DMS53 (cell line): ENCODE measurements around the gene RNF144A.
"Not testable (repeated sequence)": the region's sequence is repeated elsewhere in the genome, so short reads cannot be mapped to it uniquely, and the experiment has no call there.

Source experiments
- DNase-seq: peaks from one replicate; lab custom pipeline; 2025; lab: John Stamatoyannopoulos, UW

The RNF144A gene

DNA sequence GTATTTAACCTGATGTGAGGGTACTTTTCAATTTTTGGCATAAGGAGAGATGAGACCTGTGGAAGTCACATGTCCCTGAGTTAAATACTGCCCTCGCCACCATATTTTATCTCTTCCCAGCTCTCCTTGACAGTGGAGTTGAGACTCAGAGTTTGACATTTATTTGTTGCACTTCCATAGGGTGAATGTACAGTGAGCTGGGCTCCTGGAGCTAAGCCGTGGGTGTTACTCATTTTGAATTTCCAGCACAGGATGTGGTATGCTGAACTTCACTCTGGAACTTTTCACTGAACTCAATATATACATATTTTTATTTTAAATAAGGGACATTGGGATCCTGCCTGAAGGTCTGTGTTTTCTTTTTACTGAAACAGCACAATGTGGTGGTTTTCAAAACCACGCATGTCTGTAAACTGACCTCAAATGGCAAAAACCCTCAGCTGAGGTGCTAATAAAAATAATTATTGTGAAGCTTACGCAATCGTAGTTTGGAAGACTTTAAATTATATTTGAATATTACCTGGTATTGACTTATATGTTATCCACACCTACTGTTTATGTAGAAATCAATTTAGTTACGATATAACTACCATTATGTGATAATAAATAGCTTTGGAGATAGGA lies 12.1 kb downstream of the RNF144A start:
- DNase-seq, result no peak

DNA sequence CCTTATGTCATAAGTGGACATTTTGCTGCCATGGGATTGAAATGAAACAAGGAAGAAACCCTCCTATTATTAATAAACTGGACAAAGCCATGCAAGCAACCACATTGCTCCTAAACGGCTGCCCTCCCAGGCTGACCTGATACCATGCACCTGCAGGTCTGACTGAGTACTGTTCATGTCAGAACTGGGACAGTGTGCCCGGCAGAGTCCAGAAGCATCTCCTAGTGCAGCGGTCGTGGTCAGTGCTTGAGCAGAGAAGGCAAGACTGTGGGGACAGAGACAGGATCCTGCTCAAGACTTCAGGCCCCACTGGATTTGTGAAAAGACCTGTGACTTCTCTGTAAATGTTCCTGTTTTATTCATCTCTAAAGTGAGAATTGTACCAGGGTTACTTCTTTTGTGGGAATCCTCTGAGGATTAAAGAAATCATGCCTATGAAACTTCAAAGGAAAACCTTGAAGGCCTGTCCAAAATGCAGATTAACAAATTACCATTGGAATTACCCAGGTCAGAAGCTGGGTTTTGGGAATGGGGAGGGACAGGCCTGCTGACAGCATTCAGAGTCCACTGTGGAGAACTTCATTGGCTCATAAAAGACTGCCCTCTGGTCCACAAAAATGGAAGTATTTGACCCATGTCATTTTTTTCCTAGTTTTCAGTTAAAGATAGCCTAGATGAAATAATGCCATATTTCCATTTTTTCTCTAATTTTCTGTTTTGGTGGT lies 13.9 kb downstream of the RNF144A start:
- DNase-seq, result peak; percentile 3

DNA sequence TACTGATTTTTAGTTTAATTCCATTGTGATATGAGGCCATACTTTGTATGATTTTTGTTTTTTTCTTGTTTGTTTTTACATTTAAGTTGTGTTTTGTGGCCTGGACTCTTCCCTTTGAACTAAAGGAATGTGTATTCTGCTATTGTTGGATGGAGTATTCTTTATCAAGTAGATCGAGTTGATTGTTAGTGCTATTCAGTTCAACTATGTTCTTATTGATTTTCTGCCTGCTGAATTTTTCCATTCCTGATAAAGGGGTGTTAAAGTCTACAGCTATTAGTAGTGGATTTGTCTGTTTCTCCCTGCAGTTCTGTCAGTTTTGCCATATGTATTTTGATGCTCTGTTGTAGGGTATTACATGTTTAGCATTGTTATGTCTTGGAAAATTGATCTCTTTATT lies 14.5 kb downstream of the RNF144A start:
- no peak for DNase-seq

DNA sequence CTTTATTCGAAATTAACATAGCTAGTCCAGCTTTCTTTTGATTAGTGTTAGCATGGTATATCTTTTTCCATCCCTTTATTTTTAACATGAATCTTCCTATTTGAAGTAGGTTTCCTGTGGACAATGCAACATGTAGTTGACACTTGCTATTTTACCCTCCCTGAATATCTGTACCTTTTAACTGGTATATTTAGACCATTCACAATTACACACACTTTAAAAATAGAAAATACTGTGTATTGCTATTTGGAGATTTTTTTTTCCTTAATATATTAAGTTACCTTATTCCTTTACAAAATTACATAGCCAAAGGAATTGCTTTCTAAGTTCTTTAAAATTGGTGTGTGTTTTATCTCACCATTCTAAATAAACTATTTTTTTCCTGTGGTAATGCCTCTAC lies 15.0 kb downstream of the RNF144A start:
- DNase-seq, result no peak

DNA sequence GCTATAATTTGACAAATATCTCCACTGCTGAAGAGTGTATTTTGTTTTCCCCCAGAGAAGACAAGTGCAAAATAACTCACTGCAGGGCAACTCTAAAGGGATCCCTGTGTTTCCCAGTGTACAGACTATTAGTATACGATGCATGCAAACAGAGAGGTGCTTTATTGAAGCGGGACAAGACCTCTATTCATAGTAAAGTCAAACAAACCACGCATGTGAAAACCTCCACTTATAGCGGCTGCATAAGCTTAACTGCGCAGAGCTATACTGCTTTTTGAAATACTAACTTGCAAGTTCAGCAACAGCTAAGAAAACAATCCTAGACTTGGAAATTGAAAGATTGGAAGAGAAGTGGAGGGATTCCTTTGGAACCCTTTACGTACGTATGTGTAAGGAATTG lies 15.6 kb downstream of the RNF144A start:
- no peak for DNase-seq

DNA sequence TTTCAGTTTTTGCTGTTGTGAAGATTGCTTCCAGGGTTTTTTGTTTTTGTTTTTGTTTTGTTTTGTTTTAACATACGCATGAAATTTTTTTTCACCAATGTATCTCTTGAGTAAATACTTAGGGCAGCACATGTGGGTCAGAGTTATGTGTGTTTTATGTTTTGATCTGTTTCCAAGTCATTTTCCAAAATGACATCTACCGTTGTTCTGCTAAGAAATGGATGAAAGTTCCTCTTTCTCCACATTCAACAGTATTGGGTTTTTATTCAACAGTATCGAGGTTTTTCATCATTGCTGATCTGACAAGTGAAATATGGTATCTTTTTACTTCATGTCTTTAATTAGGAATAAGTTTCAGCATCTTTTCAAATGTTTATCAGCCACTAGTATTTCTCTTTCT lies 16.7 kb downstream of the RNF144A start:
- no peak for DNase-seq

DNA sequence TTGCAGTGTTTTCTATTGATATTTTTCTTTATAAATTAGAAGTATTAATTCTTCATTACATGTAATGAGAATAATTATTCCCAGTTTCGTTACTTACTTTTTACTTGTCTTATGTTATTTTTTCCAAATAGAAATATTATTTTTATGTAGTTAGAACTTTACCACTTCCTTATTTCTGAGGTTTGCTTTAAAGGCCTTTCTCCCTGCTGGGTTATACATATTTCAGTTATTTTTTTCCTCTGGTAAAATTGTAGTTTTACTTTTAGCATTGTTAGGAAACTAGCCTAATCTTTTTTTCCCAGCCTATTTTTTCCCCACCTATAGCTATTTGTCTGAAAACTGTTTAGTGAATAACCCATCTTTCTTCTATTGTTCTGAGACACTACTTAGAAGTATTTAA lies 17.1 kb downstream of the RNF144A start:
- no peak for DNase-seq

DNA sequence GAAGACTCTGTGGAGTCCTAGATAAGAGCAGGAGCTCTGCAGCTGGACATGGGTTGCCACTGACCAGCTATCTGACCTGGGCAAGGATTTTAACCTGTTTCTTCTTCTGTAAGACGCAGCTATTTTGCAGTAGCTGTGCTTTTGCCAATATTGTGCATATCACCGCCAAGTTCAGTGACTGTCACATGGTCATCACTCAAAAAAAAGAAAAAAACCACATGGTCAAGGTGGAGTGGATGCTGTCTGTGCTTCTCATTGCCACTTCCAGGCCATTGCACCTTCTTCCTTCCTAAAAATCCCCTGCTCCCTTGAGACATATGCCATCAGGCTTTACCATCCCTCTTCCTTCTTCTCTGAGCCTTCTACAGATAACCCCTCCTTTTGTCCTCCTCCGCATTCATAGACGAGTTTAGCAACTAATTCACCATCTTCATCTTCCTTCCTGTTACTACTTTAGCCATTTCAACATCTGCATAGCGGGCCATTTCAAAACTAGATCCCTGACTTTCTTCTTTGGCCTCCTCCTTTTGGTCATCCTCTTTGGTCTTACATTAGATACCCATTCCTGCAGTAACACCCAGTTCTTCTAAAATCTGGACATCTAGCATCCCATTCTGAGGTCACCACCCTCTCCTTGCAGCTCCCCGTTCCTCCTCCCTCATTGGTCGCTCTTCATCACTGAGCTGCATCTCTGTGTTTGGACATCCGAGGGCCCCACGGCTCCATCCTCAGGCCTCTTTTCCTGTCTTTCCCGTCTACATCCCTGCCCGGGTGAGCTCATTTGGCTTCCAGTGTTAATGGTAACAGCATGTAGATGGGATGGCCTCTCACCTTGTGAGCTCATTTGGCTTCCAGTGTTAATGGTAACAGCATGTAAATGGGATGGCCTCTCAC lies 17.8 kb downstream of the RNF144A start:
- DNase-seq, result no peak

DNA sequence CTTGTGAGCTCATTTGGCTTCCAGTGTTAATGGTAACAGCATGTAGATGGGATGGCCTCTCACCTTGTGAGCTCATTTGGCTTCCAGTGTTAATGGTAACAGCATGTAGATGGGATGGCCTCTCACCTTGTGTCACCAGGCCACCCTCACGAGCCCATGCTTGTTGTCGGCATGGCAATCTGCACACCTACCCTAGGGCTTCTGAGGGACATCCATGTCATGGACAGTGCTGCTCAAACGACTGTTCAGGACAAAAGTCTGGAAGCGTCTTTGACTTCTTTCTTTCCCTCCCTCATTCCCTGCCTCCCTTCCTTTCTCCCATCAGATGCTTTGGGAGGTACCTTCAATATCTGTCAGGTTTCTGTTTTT lies 18.4 kb downstream of the RNF144A start:
- not testable (repeated sequence) for DNase-seq

DNA sequence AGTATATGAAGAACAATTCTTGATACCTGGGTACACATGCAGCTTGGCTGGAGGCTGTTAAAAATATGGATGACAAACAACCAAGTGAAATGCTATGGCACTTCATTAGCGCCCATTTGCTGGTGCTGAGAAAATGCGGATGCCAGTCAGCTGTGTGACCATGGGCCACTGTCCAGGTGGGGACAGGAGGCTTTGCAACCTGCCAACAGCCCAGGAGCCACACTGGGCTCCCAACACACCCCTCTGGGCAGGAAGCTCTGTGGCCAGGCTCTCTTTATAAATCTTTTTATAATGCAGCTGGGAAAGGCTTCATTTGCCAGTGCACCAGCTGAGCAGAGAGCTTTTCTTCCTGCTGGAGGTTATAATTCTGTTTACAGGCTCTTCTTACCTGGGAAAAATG lies 19.9 kb downstream of the RNF144A start:
- DNase-seq, result no peak

DNA sequence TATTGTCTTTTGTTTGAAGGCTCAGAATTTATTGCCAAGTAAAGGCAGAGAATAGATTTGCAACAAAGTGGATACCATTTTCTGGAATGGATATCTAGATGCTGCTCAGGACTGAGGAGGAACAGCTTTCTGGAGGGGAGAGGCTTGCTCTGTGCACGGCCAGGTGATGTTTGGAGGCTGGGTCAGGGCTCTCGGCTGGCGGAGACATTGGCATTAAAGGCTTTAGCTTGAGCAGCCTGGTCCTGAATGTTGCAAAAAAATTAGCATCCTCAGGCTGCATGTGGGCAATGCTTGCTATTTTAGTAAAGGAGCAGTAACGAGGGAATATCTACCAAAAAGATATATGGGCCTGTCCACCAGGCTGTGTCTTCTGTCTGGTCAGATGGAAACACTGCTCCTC lies 20.4 kb downstream of the RNF144A start:
- DNase-seq, result no peak

DNA sequence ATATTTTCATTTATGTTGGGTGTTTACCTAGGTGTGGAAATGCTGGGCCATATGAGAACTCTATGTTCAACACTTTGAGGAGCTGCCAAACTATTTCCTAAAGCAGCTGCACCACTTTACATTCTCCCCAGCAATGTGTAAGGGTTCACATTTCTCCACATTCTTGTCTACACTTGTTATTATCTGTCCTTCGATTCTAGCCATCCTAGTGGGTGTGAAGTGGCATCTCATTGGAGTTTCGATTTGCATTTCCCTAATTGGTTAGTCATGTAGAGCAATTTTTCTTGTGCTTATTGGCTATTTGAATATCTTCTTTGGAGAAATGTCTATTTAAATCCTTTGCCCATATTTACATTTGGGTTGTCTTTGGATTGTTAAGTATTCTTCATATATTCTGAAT lies 21.9 kb downstream of the RNF144A start:
- DNase-seq, result no peak

DNA sequence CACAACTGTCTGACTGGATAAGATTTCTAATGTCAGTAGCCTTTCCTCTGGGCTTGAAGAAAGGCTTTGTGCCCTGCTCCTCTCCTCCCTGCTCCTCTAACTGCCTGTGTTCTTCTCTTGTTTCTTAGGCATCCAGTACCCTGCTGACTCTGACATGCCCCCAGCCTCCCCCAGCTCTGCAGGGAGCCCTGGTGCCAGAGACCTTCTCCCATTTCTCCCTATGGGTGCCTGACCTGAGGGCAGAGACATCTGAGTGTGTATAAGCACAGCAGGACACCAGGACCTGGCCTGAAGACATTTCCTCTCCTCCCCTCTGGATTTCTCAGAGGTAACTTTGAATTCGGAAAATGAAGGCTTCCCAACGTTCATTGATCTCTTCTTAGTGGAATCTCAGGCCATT lies 23.6 kb downstream of the RNF144A start:
- DNase-seq, result no peak

DNA sequence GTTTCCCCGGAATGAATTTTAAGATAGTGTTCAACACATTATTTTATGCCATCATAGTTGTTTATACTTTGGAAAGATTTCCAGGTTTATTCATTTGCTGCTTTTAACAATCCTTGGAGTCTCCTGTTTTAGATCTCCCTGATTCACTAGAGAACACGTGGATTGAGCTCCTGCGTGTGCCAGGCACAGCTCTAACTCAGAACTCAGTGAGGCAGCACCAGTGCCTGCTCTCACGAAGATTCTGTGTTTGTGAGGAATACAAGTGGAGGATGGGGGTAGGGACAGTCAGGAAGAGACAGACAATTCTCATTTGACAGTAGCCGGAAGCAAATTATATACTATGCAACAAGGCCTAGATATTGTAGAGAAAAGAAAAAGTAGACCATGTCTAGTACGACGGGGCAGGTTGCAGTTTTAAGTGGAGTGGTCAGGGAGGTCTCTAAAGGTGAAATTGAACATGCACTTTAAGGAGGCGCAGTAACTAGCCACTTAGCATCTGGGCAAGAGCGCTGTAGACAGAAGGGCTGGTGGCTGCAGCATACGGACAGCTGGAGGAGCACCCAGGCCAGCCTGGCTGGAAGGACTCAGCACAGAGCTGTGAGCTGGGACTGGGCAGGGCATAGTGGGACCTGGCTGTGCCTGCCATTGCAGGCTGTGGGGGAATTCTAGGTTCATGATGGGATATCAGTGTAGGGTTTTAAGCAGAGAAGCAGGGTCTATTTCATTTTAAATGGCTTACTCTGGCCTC lies 24.3 kb downstream of the RNF144A start:
- DNase-seq, result no peak

DNA sequence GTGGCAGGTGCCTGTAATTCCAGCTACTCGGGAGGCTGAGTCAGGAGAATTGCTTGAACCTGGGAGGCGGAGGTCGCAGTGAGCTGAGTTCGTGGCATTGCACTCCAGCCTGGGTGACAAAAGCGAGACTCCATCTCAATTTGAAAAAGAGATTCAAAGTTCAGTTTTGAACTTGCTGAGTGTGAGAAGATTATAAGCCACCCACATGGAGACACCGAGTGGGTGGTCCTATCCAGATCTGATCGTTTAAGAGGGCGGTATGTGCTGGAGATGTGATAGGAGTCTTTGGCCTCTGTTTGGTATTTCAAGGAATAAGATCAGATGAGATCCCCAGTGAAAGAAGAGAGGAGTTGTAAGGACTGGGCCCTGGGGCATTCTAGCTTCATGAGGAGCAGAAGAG lies 25.6 kb downstream of the RNF144A start:
- DNase-seq, result no peak

DNA sequence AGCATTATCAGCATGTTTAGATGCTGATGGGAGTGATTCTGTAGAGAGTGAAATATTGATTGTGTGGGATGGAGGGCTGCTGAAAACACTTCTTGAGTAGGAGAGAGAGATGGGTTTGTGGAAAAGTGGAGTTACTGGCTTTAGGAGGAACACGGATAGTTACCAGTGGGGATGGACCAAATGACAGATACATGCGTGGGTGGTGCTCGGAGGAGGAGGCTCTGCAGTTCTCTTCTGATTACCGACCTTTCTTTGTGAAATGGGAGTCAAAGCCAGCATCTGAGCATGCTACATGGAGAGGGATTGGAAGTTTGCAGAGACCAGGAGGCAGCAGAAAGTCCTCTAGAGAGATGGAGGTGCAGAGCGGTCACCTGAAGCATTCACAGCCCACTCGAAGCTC lies 26.3 kb downstream of the RNF144A start:
- no peak for DNase-seq

DNA sequence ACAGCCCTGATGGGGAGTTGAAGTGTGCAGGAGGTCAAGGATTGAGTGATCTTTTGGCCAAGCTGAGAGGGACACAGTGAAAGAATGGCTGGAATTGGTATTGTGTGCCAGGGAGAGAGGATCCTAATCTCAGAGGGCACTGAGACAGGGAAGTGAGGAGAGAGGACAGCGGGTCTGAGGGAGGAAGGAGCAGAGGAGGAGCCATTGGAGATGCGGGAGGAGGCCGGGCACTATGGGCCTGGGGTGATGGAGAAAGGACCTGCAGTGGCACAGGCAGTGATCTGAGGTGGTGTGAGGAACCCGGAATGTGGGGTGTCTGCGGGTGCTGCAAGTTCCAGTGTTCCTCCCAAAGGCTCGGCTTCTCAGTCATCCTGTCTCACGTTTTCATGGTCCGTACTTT lies 26.8 kb downstream of the RNF144A start:
- no peak for DNase-seq

DNA sequence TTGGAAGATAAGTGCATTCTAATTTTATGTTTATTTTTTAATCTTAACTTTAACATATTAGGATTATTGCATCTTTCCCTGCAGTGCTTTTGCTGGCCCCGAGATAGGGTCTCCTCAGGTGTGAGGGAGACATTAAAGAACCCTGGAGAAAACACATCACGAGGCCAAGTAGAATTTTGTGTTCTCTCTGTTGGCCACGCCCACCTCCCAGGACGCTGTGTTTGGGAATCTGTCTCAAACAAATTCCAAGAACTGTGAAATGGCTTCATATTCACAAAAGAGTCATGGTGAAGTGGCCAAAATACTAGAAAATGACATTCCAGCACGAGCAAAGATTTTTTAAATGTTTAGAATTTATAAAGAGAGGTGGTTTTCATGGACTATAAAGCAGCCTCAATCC lies 27.3 kb downstream of the RNF144A start:
- no peak for DNase-seq

DNA sequence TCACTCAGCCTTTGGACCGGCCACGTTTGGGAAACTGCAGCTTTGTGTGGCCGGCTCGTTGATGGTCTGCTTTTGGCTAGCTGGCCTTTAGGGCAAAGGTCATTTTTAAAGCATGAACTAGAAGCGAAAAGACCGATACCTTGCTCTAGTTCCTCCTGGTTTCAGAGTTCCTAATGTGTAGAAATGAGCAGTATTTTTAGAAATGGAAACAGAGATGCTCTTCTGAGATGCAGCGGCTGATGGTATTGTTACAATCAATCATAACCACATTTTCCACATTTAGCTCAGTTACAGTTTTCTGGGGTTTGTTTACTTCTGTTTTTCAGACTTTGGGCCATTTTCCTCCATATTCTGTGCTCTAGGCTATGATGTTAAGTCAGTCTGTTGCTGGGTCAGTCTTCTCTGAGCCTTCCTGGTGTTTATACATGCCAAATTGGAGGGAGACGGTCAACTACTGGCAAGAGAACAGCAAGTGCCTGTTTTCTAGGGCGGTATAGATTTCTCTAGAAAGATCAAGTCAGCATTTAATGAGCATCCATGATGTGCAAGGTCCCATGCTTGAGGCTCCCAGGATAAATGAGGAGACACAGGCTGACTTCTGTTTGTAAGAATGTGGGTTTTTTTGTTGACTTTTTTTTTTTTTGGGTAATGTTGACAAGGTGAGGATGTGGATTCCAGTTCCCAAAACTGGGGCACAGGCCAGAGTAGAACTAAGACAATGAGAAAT lies 28.0 kb downstream of the RNF144A start:
- no peak for DNase-seq

DNA sequence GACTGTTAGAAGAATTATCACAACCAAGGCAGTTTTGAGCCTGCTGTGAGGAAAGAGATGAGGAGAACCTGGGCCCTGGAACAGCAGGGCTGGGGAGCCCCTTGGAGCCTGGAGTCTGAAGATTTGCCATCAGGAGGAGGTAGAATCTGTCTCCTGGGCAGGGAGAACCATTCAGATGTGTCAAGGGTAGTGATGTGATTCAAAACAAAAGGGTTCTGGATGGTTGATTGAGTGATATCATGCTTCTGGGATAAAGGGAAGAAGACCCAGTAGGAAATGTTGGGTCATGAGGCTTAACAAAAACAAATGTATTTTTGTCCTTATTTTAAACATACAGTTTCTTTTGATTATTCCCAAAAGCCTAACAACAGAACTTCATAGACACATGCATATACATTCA lies 28.6 kb downstream of the RNF144A start:
- no peak for DNase-seq

DNA sequence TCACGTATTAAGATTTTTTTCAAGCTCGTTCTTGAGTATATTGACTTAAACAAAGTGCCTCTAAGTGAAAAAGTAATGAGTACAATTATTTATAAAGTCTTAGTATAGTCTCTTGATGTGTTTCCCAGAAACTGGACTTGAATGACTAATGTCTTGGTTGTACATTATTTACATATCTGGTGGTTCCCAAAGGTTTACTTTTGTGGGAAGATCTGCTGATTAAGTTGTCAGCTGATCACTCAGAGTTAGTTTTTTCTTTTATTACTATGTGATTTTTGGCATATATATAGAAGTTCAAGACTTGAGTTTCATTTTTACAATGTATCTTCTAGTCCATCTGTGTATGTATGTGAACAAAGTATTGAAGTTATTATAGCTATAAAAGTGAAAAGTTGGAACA lies 29.5 kb downstream of the RNF144A start:
- no peak for DNase-seq
